Activated naive CD4-positive, alpha-beta T cell (primary cell): ENCODE data around the gene OSBPL3.

ENCODE experiments used
- DNase-seq, 4 experiments: peaks; one replicate each; lab custom pipeline; 2025; lab: John Stamatoyannopoulos, UW

The OSBPL3 gene

DNA sequence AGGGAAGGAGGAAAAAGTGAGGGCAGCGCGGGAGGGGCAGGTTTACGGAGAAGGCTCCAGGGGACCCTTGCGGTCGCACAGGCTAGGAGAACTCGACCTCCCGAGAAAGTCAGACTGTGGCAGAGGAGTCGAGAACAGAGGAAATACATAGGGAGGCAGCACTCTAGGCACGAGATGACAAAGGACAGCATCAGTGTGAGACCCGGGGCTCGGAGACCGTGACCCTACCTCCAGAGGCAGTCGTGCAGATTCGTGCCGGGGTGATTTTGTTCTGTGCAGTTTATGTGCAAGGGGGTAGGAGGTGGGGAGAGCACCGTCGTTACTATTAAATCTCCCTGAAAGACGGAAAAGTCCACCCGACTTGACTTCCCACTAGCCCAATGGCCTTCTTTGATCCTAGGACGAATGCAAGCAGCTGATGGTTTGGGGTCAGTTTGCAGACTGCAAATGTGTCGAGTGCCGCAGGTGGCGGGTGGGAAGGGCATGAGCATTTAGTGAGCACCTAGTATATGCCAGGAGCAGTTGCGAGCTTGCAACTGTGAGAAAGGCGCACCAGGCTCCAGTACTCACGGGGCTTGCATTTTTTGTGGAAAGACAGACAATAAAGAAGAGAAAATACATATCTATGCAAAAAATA, 674 bp upstream of the OSBPL3 start:
- DNase-seq: peak in 2 of 4 experiments; percentile 34 to 46

DNA sequence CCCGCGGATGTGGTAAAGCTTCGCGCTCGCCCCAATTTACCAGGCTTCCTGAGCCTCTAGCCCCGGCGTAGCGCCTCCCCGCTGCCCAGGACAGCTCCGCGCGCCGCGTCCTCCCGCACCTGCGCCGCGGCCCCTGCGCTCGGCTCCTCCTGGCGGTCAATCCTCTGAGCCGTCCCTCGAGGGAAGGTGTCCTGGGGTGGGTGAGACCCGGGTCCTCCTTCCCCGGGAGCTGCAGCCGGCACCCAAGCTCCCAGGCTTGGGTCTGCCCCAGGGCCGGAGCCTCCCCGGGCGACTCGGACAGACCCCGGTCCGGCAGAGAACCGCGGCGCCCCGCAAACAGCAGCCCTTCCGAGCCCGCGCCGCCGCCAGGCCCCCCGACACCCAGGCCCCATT, 512 bp downstream of the OSBPL3 start:
- DNase-seq: peak; percentile 31 to 69 (median 44)

DNA sequence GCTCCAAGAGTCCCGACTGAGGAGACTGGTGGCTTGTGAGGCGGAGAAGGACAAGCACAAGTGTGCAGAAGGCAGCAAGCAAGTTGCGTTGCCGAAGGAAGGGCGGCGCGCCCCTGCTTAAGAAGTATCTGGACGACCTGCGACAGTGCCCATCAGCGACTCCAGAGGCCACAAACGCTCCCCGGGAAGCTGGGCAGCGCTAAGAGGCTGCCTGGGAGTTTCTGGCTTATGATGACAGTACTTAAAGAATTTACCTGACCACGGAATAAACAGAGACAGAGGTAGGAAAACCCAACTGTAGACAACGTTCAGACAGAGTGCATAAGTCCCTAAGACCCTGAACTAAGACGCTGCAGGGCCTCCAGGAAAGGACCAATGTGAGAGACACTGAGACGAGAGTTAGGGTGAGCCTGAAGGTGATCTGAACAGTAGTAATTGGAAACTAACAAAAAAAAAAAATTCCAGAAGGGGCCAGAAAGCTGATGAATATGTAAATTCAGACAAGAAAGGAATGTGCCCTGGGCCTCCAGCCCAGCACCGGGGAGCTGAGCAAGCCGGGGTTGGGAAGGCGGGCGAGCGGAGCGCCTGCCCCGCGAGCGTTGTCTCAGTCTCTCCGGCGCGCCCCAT, 1.0 kb downstream of the OSBPL3 start:
- DNase-seq: no peak

DNA sequence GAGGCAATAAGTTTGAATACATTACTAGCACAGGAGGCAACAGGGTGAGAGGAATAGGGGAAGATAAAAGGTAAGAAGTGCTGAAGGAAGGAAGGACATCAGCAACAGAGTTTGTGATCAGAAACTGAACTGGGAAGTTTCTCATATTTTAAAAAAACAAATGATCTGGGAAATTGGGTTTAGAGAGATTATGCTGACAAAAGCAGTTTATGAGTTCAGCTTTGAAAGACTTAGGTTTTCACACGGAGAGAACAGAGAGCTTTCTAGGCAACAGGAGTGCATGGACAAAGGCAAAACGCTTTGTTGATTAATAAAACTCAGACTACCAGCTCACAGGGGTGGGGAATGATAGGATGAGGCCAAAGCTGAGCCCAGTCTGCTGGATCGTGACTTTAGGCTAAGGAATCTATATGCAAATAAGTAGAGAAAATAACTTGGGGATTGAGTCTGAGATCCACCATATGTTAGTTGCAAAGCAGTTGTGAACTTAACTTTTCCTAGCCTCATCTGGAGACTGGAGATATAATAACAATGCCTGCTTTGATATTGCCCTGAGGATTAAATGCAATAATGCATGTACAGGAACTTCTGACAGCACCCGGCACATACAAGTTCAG, 4.2 kb downstream of the OSBPL3 start:
- DNase-seq: no peak

DNA sequence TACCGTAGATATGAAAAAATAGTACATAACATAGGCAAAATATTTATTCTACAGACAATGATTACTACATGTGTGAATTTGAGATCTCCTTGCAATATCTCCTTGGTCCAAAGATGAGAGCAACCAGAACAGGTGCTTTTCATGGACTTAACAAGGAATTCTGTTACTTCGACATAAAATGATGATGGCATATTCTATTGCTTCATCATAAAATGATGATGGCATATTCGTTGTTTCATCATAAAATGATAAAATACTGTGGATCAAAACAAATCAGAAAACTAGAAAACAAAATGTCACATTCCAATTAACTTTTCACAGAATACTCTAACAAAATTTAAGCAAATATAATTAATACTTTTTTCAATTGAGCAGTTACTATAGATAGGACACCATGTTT, 4.8 kb downstream of the OSBPL3 start:
- no peak for DNase-seq

DNA sequence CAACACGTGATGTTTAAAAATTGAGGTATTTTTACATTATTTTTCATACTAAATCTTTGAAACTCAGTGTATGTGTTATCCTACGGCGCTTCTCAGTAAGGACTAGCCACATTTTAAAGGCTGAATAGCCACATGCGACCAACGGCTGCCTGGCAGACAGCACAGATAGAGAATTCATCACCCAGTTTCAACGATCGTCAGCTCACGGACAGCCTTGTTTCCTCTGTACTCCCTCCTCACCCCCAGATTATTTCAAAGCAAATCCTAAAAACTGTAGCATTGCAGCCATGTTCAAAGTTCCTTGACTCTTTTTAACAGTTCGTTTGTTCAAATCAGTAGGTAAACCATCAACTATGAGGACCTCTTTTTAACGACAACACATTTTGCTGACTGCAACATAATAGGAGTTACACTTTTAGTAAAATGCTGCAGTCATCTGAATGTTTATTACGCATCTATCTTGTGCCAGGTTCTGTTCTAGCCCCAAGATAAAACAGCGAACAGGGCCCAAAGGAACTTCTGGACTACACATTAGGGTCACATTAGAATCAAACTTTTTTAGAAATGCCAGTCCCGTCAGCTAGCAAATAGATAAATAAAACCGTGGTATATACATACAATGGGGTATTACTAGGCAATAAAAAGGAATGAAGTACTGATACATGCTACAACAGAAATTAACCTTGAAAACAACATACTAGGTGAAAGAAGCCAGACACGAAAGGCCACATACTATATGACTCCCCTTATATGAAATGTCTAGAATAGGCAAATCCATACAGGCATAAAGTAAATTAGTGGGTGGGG, 5.7 kb downstream of the OSBPL3 start:
- no peak for DNase-seq

DNA sequence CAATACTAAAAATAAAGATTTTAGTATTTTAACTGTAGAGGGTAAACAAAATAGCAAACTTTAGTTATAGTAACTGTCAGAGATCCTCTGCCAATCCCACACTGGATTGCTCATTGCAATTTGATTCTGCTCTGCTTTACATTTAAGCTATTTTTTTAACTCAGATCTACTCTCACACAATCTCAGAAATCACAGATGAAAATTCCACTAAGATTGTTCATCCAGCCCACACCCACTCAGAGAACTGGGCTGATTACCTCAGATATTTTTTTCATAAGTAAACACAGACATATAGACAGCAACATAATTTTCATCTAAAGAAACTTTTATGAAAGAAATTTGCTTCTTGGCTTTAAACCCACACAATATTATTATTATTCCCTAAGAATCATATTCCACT, 7.0 kb downstream of the OSBPL3 start:
- DNase-seq: no peak

DNA sequence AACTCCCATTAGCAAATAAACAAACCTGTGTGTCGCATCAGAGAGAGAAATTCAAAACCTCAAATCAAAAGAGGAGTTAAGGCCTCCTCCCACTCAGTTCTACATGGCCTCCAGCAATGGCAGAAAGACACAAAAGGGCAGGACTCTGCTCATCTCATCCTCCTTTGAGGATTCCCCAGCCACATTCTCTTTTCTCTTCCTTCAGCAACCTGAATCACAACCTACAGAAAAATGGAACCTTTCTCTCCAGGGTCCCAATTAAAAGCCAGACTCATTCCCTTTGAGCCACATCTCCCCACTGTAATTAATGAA, 7.9 kb downstream of the OSBPL3 start:
- DNase-seq: no peak

DNA sequence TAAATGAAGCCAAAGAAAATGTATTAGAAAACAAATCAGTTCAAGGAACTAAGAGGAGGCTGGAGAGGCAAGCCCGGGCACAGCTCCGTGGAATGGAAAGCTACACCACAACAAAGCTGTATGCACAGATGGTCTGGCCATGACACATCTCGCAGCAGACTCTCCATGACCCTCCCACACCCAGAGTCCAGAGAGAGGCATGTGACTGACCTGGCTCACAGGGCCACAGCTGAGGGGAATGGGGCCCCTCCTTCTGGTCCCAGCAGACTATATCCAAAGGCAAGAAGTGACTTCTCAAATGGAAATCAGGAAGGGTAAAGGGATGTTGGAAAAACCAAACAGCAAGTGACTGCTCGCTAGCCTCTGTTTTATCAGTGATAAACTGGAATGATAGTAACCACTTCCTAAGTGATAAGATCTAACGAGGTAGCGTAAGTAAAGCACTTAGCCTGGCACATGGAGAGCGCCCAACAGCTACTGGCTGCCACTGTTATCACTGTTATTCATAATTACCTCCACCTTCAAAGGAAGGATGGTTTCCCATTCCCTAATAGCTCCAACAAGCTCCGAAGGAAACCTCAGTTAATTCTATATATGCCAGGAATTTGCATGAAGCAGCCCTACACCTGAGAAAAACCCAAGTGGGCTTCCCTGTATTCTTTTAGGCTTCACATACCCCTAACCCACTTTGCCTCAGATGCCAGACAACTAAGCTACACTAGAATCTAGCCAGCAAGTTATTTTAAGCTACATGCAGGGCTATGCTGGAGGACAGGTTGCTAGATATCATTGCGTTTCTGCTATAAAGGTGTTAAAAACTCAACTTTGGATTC, 8.4 kb downstream of the OSBPL3 start:
- no peak for DNase-seq

DNA sequence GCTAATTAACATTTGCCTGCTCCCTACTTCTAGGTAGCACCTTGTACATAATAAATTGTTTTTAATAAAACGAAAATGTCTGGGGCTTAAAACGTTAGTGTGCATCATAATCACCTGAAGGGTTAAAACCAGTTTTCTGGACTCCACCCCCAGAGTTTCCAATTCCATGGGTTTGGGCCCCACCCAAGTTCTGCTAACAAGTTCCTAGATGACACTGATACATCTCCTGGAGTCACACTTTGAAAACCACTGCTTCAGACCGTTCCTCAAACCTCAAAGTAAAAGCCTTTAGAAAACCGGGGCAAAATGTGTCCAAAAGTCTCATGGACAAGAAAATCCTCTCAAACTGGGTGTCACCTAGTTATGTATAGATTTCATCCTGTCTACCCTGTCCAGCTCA, 9.3 kb downstream of the OSBPL3 start:
- DNase-seq: no peak

DNA sequence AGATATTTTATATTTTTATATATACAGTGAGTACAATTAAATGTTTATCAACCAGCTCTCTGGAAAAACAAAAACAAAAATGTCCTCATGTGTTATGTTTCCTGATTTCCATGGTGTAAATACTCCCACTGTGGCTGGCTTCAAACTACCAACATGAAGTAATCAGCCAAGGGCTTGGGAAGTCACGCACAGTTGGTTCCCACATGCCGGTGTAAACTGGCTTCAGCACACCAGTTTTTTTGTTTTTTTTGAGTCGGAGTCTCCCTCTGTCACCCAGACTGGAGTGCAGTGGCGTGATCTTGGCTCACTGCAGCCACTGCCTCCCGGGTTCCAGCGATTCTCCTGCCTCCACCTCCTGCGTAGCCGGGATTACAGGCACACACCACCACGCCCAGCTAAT, 11.8 kb downstream of the OSBPL3 start:
- no peak for DNase-seq

DNA sequence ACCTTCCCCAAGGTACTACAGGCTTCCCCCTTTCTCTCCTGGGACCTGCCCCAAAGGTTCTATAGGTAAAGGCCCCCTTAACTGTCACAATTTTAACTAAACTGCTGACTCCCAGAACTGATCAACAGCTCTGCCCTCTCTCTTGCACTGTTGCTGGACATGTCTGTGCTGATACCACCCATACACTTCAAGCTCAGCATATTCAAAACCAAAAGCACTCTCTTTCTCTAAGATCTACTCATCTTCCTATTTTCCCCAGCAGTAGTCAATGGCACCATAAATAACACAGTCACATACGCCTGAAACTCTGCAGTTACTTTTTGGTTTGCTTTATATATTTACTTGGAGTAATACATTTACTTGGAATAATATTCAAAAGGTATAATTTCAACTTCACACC, 12.3 kb downstream of the OSBPL3 start:
- DNase-seq: no peak

DNA sequence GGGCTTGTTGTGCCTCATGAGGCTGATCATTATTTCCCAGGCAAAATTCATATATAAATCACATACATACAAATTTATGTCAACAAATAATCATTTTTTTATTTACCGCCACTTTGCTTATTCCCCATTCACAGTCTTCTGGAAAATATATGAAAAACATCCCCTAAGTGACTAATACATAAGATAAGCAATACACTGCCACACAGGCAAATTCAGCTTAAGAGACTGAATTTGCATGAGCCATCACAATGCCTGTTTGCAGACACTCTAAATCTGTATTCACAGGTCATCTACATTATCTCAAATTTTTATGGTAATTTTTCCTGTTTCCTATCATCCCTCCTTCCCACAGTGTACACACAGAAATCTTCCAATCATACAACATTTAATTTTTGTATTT, 13.2 kb downstream of the OSBPL3 start:
- no peak for DNase-seq

DNA sequence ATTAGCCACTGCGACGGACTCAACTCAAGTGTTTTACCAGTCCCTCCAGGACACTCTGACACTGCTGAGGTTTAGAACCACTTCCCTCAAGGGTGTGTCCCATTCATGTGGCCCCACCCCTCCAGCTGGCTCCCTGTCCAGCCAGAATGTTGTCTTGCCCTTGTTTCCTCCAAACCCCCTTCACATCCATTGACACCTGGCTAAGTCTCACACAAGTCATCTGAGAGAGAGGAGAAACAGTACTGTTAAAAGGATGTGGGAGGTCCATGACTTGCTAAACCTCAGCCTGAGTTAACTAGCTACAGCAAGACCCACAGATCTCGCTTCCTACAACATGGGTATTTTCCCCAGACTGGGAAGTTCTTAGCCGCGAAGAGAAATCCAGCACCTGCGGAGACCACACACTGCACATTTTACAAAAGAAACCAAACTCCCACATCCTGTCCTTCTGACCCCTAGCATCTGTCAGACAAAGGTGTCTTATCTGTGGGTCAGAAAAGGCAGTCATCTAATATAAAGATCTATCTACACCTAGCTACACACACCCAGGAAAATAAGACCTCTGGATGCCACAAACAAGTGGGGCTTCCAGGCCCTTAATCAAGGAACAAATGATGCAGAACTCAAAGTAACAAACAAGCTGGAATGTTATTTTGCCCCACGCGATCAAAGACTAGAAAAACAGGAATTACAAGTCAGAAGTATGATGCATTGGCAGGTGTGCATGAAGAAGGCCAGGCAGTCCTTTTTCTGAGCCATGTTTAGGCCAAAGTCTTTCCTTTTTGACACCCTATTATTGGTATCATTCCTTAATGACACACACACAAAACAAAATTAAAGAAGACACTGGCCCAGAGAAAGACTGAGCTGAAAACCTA, 13.9 kb downstream of the OSBPL3 start:
- DNase-seq: peak in 1 of 4 experiments; percentile 39

DNA sequence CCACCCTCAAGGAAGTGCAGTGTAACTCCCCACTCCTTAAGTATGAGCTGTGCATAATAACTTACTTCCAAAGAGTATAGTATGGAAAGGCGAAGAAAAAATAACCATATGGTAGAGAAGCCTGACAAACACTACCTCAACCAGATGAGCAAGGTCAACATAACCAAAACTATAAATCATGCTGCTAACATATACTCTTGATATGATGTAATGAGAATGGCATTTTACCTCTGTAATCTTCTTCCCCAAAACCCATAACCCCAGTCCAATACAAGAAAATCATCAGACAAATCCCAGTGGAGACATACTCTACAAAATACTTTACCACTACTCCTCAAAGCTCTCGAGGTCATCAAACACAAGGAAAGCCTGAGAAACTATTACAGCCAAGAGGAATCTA, 15.8 kb downstream of the OSBPL3 start:
- DNase-seq: no peak

DNA sequence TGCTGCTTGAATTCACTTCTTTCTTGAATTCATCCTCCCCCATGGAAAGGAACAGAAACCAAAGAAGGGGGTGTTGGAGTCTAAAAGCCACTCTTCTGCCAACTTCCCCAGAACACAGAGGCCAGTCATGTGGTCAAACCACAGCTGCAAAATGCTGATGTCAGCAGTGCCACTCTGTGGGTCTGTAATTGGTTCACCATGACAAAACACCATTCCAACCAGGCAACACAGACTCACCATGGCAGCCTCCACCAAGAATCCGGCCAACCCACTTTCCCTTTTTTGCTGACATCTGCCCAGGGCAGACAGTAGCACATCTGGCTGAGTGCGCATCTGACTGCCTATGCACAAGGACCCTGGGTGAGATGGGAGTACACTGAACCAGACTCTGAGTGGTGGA, 16.8 kb downstream of the OSBPL3 start:
- no peak for DNase-seq

DNA sequence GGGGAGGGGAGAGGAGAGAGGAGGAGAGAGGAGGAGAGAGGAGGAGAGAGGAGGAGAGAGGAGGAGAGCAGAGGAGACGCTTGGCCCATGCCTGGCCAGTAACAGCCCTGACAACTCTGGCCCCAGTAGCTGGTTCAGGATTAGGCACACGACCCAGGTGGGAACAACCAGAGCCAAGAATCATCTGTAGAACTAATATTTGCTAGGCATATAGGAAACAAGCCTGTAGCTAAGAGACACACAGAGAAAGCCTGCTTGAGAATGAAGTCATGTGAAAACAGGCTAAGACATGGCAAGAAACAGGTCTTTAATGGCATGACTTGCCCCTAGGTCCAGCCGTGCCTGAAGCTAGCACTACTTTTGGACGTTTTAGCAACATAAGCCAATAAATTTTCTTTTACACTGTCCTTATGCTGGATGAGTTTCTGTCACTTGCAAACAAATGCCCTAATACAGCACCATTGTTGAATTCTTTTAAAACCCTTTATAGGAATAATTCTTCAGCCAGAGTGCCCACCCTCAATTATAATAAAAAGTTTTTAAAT, 17.5 kb downstream of the OSBPL3 start:
- no peak for DNase-seq

DNA sequence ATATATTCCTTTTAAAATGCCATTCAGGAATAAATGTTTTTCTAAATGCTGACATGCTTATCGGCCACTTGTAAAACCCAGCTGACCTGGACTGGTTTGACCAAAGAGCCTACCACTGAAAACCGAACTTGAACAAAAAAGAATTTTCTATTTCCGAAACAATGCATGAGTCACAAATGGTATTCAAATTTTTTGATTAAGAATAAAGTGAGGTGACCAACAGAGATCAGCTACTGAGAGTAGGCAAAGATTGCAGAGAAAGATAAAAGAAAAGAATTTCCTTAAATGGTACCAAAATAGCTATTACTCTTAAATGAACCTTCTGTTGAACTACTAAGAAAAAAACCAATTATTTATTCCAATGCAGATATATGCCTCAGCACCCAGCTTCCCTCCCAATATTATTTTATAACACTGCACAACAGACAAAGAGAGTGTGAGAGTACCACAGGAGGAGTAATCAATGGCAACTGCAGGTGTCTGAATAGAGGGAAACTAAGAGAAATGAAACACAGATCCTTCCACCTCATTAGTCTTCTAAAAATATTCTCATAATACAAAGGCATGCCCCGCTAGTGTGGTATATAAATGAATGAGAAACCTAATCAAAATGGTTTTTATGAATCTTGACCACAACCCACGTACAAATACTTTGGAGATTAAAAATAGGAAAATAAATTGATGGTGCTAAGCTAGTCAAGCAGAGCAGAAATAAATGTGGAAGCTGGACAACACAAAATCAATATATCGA, 20.1 kb downstream of the OSBPL3 start:
- DNase-seq: no peak

DNA sequence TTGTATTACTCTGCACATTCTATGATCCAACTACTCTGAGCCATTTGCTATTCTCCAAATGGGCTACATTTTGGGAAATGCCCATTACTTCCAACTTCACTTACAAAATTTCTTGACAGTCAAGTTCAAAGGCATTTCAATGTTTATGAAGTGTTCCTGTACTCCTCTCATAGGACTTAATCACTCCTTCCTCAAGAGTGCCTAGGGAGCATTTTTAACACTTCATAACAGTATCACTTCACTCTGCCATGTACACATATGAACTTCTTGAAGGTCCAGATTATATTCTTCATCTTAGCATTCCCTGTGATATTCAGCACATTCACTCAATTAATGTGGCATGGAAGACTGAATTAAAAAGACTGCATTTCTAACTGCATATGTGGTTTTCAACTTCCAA, 21.6 kb downstream of the OSBPL3 start:
- DNase-seq: no peak

DNA sequence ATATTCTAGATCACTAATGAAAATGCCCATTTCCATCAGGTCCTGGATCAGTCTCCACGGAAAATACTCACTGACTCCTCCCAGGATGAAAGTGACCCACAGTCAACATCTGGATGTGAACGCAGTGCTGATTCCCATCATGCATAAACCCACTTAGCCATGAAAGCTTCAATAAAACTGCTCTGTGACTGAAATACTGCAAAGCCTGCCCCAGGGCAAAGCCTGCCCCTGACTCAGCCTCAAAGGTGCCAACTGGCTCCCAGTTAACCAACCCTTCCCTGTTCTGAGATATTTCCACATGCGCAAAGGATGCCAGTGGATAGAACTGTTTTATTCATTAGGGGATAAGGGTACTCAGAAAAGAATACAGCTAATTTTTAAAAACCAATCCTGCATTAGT, 24.0 kb downstream of the OSBPL3 start:
- DNase-seq: no peak
